Fibroblast of skin of abdomen (primary cell): ENCODE data around the gene SMARCA4.
"Not testable (repeated sequence)": the region's sequence is repeated elsewhere in the genome, so short reads cannot be mapped to it uniquely, and the experiment has no call there.

Experiments used
- DNase-seq: peaks from one replicate; pipeline ENCODE4 v3.0.0-alpha.2; 2013

Gene SMARCA4

GRCh38 chr19:10929402-10929794, 31.4 kb upstream of the SMARCA4 start:
- no peak for DNase-seq

- DNase-seq = no peak
These were observed 25.3 kb upstream of the SMARCA4 start for GRCh38 chr19:10935371-10936059.

GRCh38 chr19:10936661-10937084, 24.2 kb upstream of the SMARCA4 start:
- DNase-seq = peak; percentile 75

GRCh38 chr19:10941649-10942048, 19.2 kb upstream of the SMARCA4 start:
- not testable (repeated sequence) for DNase-seq

GRCh38 chr19:10943412-10943811, 17.4 kb upstream of the SMARCA4 start:
- not testable (repeated sequence) for DNase-seq

GRCh38 chr19:10945264-10945663, 15.6 kb upstream of the SMARCA4 start:
- DNase-seq = no peak

- peak; percentile 69 for DNase-seq
These were observed 13.7 kb upstream of the SMARCA4 start for GRCh38 chr19:10946958-10947657.

GRCh38 chr19:10952809-10953208, 8.0 kb upstream of the SMARCA4 start:
- DNase-seq = no peak

GRCh38 chr19:10959277-10959968, 1.4 kb upstream of the SMARCA4 start:
- DNase-seq = not testable (repeated sequence)

- DNase-seq = peak; percentile 23
These were observed 437 bp downstream of the SMARCA4 start for GRCh38 chr19:10961073-10961860.

- DNase-seq = no peak
These were observed 2.0 kb downstream of the SMARCA4 start for GRCh38 chr19:10962863-10963262.

- no peak for DNase-seq
These were observed 3.0 kb downstream of the SMARCA4 start for GRCh38 chr19:10963865-10964264.

- no peak for DNase-seq
These were observed 4.1 kb downstream of the SMARCA4 start for GRCh38 chr19:10964903-10965302.

- no peak for DNase-seq
These were observed 4.6 kb downstream of the SMARCA4 start for GRCh38 chr19:10965398-10965797.

GRCh38 chr19:10966809-10967208, 6.0 kb downstream of the SMARCA4 start:
- no peak for DNase-seq

- no peak for DNase-seq
These were observed 7.8 kb downstream of the SMARCA4 start for GRCh38 chr19:10968527-10969135.

GRCh38 chr19:10971107-10971726, 10.4 kb downstream of the SMARCA4 start:
- no peak for DNase-seq

- peak; percentile 13 for DNase-seq
These were observed 14.7 kb downstream of the SMARCA4 start for GRCh38 chr19:10975374-10976130.

GRCh38 chr19:10976131-10976892, 15.5 kb downstream of the SMARCA4 start:
- DNase-seq = no peak

- no peak for DNase-seq
These were observed 16.9 kb downstream of the SMARCA4 start for GRCh38 chr19:10977742-10978092.
